DMS53 (cell line): ENCODE results near the gene CHIC2.

Experiments used
- DNase-seq: peaks from one replicate; lab custom pipeline; 2025; lab: John Stamatoyannopoulos, UW

The CHIC2 gene

GRCh38 chr4:54064317-54065111, at the start of gene CHIC2:
CHIC2 (minus strand) TSS chr4:54064605; CDS start chr4:54064300, 305 bp downstream.
- DNase-seq = peak; percentile 96

- DNase-seq = peak; percentile 11
Observed at GRCh38 chr4:54113206-54113605, 48.8 kb upstream of the CHIC2 start.

GRCh38 chr4:54110019-54110416, 45.6 kb upstream of the CHIC2 start:
- DNase-seq = no peak

- peak; percentile 3 for DNase-seq
Observed at GRCh38 chr4:54109241-54110018, 45.0 kb upstream of the CHIC2 start.

GRCh38 chr4:54107951-54108748, 43.7 kb upstream of the CHIC2 start:
- no peak for DNase-seq

- DNase-seq = no peak
Observed at GRCh38 chr4:54104907-54105306, 40.5 kb upstream of the CHIC2 start.

GRCh38 chr4:54103190-54103574, 38.8 kb upstream of the CHIC2 start:
- no peak for DNase-seq

GRCh38 chr4:54102531-54103106, 38.2 kb upstream of the CHIC2 start:
- DNase-seq = no peak

- peak; percentile 57 for DNase-seq
Observed at GRCh38 chr4:54101190-54102041, 37.0 kb upstream of the CHIC2 start.

- peak; percentile 39 for DNase-seq
Observed at GRCh38 chr4:54100595-54101189, 36.3 kb upstream of the CHIC2 start.

GRCh38 chr4:54099748-54100574, 35.6 kb upstream of the CHIC2 start, which contains the start of gene GSX2:
GSX2 (plus strand) TSS chr4:54100163; CDS start chr4:54100345, 182 bp downstream.
- DNase-seq = peak; percentile 28

- DNase-seq = peak; percentile 28
Observed at GRCh38 chr4:54099287-54099747, 34.9 kb upstream of the CHIC2 start.

GRCh38 chr4:54098375-54098774, 34.0 kb upstream of the CHIC2 start:
- no peak for DNase-seq

GRCh38 chr4:54097152-54097551, 32.7 kb upstream of the CHIC2 start:
- DNase-seq = no peak

GRCh38 chr4:54096295-54096962, 32.0 kb upstream of the CHIC2 start:
- no peak for DNase-seq

GRCh38 chr4:54095110-54095825, 30.9 kb upstream of the CHIC2 start:
- DNase-seq = no peak

- no peak for DNase-seq
Observed at GRCh38 chr4:54094451-54094850, 30.0 kb upstream of the CHIC2 start.
